SHP77 treated with DMSO at 0.1 percent for 48 hours (cell line): Measurements from ENCODE around the gene FRMD5.

Experiments
- DNase-seq: peaks from one replicate; lab custom pipeline; 2025; lab: John Stamatoyannopoulos, UW

Gene FRMD5

DNA sequence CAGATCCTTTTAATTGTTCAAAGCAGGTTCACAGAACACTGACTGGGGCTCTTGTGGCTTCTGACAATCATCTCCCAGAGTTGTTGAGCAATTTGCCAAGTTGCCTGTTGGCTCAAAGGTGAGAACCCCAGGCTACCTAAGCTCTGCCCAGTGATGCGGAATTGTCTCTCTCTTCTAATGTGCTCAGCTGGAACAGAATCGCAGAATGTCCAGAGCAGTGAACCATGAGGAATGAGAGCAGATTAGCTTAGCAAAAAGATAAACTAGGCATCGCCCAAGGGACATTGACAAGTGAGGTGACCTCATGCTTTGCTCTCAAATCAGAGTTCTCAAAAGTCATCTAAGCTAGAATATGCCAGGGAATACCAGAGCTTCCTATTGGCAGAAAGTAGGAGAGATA lies 220.2 kb downstream of the FRMD5 start:
- no peak for DNase-seq

- no peak for DNase-seq
Measured at GRCh38 chr15:43969802-43970375, 225.2 kb downstream of the FRMD5 start.

DNA sequence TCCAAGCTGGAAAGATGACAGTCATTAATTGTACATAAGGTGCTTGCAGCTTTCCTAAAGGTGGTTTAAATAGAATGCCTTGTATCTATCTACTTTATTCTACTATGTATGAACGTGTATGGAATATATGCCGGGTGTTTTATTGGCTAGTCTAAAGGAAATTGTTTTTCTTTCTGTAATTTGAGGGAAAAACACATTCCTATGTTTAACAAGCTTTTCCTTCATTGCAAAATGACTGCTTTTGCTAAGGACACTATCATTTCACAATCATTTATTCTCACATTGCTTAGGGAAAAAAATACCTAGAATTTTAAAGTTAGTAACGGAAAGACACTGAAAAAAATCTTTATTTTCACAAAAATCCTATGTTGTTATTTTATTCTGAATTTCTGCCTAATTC lies 226.5 kb downstream of the FRMD5 start:
- DNase-seq: no peak

GRCh38 chr15:43966646-43967045 lies 228.4 kb downstream of the FRMD5 start:
- DNase-seq: no peak

GRCh38 chr15:43958861-43959330 lies 236.2 kb downstream of the FRMD5 start:
- DNase-seq: no peak

GRCh38 chr15:43957724-43958123 lies 237.3 kb downstream of the FRMD5 start:
- no peak for DNase-seq

- no peak for DNase-seq
Measured at GRCh38 chr15:43955140-43955539, 239.9 kb downstream of the FRMD5 start.

GRCh38 chr15:43954181-43954621 lies 240.9 kb downstream of the FRMD5 start:
- no peak for DNase-seq

GRCh38 chr15:43953402-43953801 lies 241.7 kb downstream of the FRMD5 start:
- no peak for DNase-seq

- DNase-seq: no peak
Measured at GRCh38 chr15:43950531-43950930, 244.5 kb downstream of the FRMD5 start.

DNA sequence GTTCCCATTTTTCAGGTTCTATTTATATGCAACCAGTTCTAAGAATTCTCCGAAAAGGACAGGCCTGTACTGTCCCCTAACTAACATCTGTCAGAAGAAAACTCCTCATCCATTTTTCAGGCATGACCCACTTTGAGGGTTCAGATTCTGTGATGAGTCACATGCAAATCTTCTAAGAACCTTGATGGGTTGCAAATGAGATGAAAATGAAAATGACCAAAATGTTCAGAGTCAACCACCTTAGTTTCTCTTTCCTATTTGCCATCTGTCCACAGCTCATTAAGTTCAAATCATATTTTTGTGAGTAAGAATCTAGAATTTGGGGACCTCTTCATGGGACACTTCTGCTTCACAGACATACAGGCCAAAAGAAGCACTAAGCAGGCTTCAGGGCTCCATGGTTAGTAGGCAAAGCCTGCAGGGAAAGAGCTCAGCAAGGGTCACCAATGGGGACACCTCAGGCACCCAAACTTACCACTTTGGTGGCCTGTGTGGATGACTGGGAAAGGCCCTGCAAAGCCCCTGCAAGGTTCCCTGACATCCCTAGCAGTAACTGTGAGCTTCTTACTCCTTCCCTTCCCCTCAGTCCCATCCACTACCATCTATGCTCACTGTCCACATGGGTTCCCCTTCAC lies 246.3 kb downstream of the FRMD5 start:
- DNase-seq: no peak

DNA sequence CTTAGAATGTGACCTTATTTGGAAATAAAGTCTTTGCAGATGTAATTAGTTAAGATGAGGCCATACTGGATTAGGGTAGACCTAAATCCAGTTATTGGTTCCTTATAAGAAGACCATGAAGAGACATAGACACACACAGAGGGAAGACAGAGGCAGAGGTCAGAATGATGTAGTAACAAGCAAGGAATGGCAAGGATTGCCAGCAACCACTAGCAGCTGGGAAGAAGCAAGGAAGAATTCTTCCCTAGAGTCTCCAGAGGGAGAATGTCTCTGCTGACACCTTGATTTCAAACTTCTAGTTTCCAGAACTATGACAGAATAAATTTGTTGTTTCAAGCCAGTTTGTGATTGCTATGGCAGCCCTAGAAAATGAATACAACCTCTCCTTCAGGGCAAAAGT lies 251.6 kb downstream of the FRMD5 start:
- DNase-seq: no peak

GRCh38 chr15:43942194-43942593 lies 252.9 kb downstream of the FRMD5 start:
- DNase-seq: no peak

- DNase-seq: no peak
Measured at GRCh38 chr15:43941555-43941954, 253.5 kb downstream of the FRMD5 start.

- DNase-seq: no peak
Measured at GRCh38 chr15:43941071-43941470, 254.0 kb downstream of the FRMD5 start.

DNA sequence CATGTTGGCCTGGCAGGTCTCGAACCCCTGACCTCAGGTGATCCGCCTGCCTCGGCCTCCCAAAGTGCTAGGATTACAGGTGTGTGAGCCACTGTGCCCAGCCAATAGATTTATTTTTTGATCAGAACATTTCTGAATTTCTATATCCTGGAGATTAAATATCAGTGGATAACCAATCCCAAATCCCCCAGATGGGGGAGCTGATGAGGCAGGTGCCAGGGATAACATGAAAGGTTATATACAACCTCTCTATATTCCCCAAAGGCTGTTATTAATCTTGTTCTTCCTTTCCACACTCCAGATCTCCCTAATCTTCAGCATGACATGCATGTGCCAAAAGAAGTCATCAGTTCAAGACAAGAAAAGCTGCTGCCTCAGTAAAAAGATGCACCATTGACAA lies 256.0 kb downstream of the FRMD5 start:
- no peak for DNase-seq

GRCh38 chr15:43934480-43934879 lies 260.6 kb downstream of the FRMD5 start:
- DNase-seq: no peak

DNA sequence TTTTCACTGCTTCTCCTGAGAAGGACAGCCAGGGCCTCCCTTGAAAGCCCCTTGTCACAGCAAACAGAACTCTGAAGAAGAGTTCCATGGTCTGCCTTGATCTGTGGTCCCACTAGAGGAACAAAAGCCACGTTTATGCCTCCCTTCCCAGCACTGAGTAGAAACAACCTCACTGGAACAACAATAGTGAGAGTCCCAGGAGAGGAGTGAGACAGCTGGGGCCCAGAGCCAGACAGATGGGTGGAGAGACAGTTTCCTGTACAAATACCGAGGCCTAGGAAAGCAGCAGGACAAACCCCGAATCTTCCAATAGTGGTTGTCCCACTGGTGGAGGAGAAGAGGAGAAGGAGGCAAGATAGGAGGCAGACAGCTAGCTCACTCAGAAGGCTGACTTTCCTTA lies 262.2 kb downstream of the FRMD5 start:
- no peak for DNase-seq

- no peak for DNase-seq
Measured at GRCh38 chr15:43931790-43932435, 263.2 kb downstream of the FRMD5 start.

- no peak for DNase-seq
Measured at GRCh38 chr15:43931119-43931518, 264.0 kb downstream of the FRMD5 start.

DNA sequence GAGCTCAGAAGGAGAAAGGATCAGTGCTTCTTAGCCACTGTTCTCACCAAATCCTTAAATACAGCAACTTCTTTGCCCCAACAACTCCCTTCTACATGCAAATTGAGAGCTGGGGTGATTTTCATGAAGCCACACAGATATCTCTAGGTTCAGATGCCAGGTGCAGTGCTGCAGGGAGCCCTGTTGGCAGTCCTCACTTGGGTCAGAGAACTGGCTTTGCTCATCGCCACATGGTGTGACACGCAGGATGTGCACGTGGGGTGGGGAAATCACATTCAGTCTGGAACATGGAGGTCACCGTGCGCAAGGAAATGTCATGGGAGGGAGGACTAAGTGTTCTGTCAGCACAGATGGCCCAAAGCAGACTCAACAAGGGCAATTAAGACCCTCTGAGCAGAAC lies 264.5 kb downstream of the FRMD5 start:
- no peak for DNase-seq

- DNase-seq: no peak
Measured at GRCh38 chr15:43930079-43930478, 265.0 kb downstream of the FRMD5 start.

- DNase-seq: no peak
Measured at GRCh38 chr15:43928152-43928551, 266.9 kb downstream of the FRMD5 start.

GRCh38 chr15:43927203-43927602 lies 267.9 kb downstream of the FRMD5 start:
- DNase-seq: no peak
